HepG2 (cell line): ENCODE data around the gene TNS1. TPM values are rescaled to one million over a fixed set of nuclear protein-coding genes. Genes with fewer than 3 reads are reported as not detected.

Experiments
- ATAC-seq: fragments of 200-7000 bp; cut with Tn5 transposase; 3 replicates; pipeline ENCODE4 v1.9.1; 2020; ENCODE audit warnings: mild to moderate bottlenecking, moderate library complexity
- BruUV-seq: library from RNA; stranded (reverse); fragments of 400-500 nt; replicated peaks from 2 replicates; lab custom pipeline; 2021; lab: Mats Ljungman, UMichigan
- CTCF ChIA-PET: fragments of 300-600 bp; formaldehyde crosslinking; extraction: SDS; loops from one replicate; lab custom pipeline; 2021; ENCODE audit warnings: low total read pairs, inconsistent platforms, low intra/inter-chr PET ratio; lab: Yijun Ruan, JAX
- POLR2A ChIA-PET: fragments of 350-600 bp; sonication (Branson Sonifier 250); formaldehyde crosslinking; loops from one replicate; lab custom pipeline; 2020; ENCODE audit warnings: antibody characterized with exemption, inconsistent platforms; lab: Yijun Ruan, JAX
- DNase-seq: peaks from one replicate; pipeline ENCODE4 v3.0.0-alpha.2; 2015; ENCODE audit warnings: low spot score
- FAIRE-seq: peaks from 3 replicates; lab custom pipeline; 2011; peaks lifted over from hg19 to GRCh38; lab: Jason Lieb, UNC
- H2AFZ ChIP-seq: one replicate; pipeline ENCODE4 v1.6.1; 2011; ENCODE audit warnings: low read length, inconsistent platforms
- H3K27ac ChIP-seq: fragments of 300-600 bp; 3 replicates; pipeline ENCODE4 v1.8.0; 2011; ENCODE audit warnings: mixed run types, mild to moderate bottlenecking, mixed read lengths, low read length, inconsistent platforms; ENCODE audit not compliant: insufficient read depth; ENCODE audit errors: extremely low read length
- H3K27me3 ChIP-seq, 2 experiments: fragments of 200-600 bp in 1 of 2; 2 replicates in 1 of 2; 3 replicates in 1 of 2; pipeline versions ENCODE4 v1.6.0 to v1.8.0; 2011; ENCODE audit warnings: low read length in 2 of 2, mild to moderate bottlenecking in 2 of 2, moderate library complexity in 2 of 2, inconsistent platforms in 1 of 2; ENCODE audit not compliant: insufficient read depth in 2 of 2, control insufficient read depth in 1 of 2
- H3K36me3 ChIP-seq, 2 experiments: fragments of 200-600 bp in 1 of 2; replicated peaks in 1 of 2; 2 replicates in 1 of 2; 3 replicates in 1 of 2; pipeline versions ENCODE4 v1.5.1 to v1.8.0; 2011; ENCODE audit warnings: low read length in 2 of 2, inconsistent platforms in 1 of 2; ENCODE audit not compliant: insufficient read depth in 2 of 2, control insufficient read depth in 1 of 2
- H3K4me1 ChIP-seq: 2 replicates; pipeline ENCODE4 v1.5.1; 2012; ENCODE audit warnings: low read length, inconsistent platforms; ENCODE audit not compliant: insufficient read depth
- H3K4me2 ChIP-seq: 2 replicates; pipeline ENCODE4 v1.6.0; 2011; ENCODE audit warnings: low read depth, low read length, inconsistent platforms
- H3K4me3 ChIP-seq, 3 experiments: fragments of 200-600 bp in 1 of 3; sonication (generic), shearing (Covaris generic) in 1 of 3; replicated peaks in 1 of 3; 2 replicates each; pipeline ENCODE4 v1.5.1; 2011 to 2016; ENCODE audit warnings: low read length in 3 of 3, inconsistent platforms in 2 of 3, low read depth in 2 of 3, mild to moderate bottlenecking in 2 of 3, control low read depth in 1 of 3, mixed read lengths in 1 of 3; ENCODE audit not compliant: insufficient read depth in 1 of 3
- H3K79me2 ChIP-seq: one replicate; pipeline ENCODE4 v1.6.1; 2011; ENCODE audit warnings: low read length, inconsistent platforms; ENCODE audit not compliant: insufficient read depth
- H3K9ac ChIP-seq: 2 replicates; pipeline ENCODE4 v1.6.0; 2011; ENCODE audit warnings: mild to moderate bottlenecking, low read depth, low read length, inconsistent platforms; ENCODE audit not compliant: insufficient read depth
- H3K9me3 ChIP-seq: 2 replicates; pipeline ENCODE4 v1.5.1; 2012; ENCODE audit warnings: mild to moderate bottlenecking, low read length
- H4K20me1 ChIP-seq: 2 replicates; pipeline ENCODE4 v1.6.0; 2011; ENCODE audit warnings: inconsistent platforms, mild to moderate bottlenecking, low read length, moderate library complexity; ENCODE audit not compliant: insufficient read depth
- ATRX ChIP-seq: sonication (generic); formaldehyde crosslinking; IDR thresholded peaks from 2 replicates; pipeline ENCODE4 v1.4.0; 2020; ENCODE audit warnings: missing genetic modification reagents, borderline replicate concordance
- BRCA1 ChIP-seq: sonication (generic); formaldehyde crosslinking; IDR thresholded peaks from 2 replicates; pipeline ENCODE4 v1.4.0; 2020; ENCODE audit warnings: missing genetic modification reagents
- BRF2 ChIP-seq: sonication (generic); formaldehyde crosslinking; IDR thresholded peaks from 2 replicates; pipeline ENCODE4 v1.8.1; 2022; ENCODE audit warnings: mild to moderate bottlenecking, missing genetic modification reagents
- CTCF ChIP-seq: sonication (generic); formaldehyde crosslinking; IDR thresholded peaks from 2 replicates; pipeline ENCODE4 v1.5.0; 2020; ENCODE audit warnings: mild to moderate bottlenecking, missing genetic modification reagents, moderate library complexity
- HDAC2 ChIP-seq: sonication (generic); formaldehyde crosslinking; IDR thresholded peaks from 2 replicates; pipeline ENCODE4 v1.4.0; 2020; ENCODE audit warnings: missing genetic modification reagents
- HOXA9 ChIP-seq: sonication (generic); formaldehyde crosslinking; IDR thresholded peaks from 2 replicates; pipeline ENCODE4 v1.8.1; 2022; ENCODE audit warnings: missing genetic modification reagents, mild to moderate bottlenecking, moderate library complexity, borderline replicate concordance
- MYPOP ChIP-seq: sonication (generic); formaldehyde crosslinking; IDR thresholded peaks from 2 replicates; pipeline ENCODE4 v1.8.1; 2023; ENCODE audit warnings: mild to moderate bottlenecking, moderate library complexity, missing genetic modification reagents
- NFYB ChIP-seq: sonication (generic); formaldehyde crosslinking; IDR thresholded peaks from 2 replicates; pipeline ENCODE4 v1.4.0; 2020; ENCODE audit warnings: missing genetic modification reagents
- UBTF ChIP-seq: sonication (generic); formaldehyde crosslinking; IDR thresholded peaks from 2 replicates; pipeline ENCODE4 v1.4.0; 2020; ENCODE audit warnings: mild to moderate bottlenecking, missing genetic modification reagents
- ZNF367 ChIP-seq: sonication (generic); formaldehyde crosslinking; IDR thresholded peaks from 2 replicates; pipeline ENCODE4 v1.4.0; 2020; ENCODE audit warnings: missing genetic modification reagents, borderline replicate concordance
- ZNF552 ChIP-seq: sonication (generic); formaldehyde crosslinking; IDR thresholded peaks from 2 replicates; pipeline ENCODE4 v1.9.0; 2022; ENCODE audit warnings: missing genetic modification reagents, mild to moderate bottlenecking, borderline replicate concordance
- ZNF766 ChIP-seq: sonication (generic); formaldehyde crosslinking; IDR thresholded peaks from 2 replicates; pipeline ENCODE4 v1.5.0; 2020; ENCODE audit warnings: missing genetic modification reagents, borderline replicate concordance
- ZNF773 ChIP-seq: sonication (generic); formaldehyde crosslinking; IDR thresholded peaks from 2 replicates; pipeline ENCODE4 v1.4.0; 2020; ENCODE audit warnings: missing genetic modification reagents, borderline replicate concordance
- ZNF781 ChIP-seq: sonication (generic); formaldehyde crosslinking; IDR thresholded peaks from 2 replicates; pipeline ENCODE4 v1.5.1; 2020; ENCODE audit warnings: borderline replicate concordance, mild to moderate bottlenecking, missing genetic modification reagents; ENCODE audit errors: not compliant biosample characterization
- WGBS: methylation state at CpG from one replicate; pipeline ENCODE4 v1.1.6; 2017; ENCODE audit warnings: low lambda C conversion rate; 5-methylcytosine and 5-hydroxymethylcytosine counted together
- in situ Hi-C: cut with HindIII; loops from 2 replicates; pipeline ENCODE4 v1.10.0; 2017; ENCODE audit warnings: low pct_unique_long_range_greater_than_20kb; ENCODE audit not compliant: extremely low pct_ligation_motif_present
- intact Hi-C: fragments of 100-400 bp; cut with micrococcal nuclease; formaldehyde crosslinking; loops from one replicate; pipeline ENCODE4 v1.10.0; 2022; ENCODE audit not compliant: unreplicated experiment
- polyA plus RNA-seq, 8 experiments: library from polyadenylated mRNA; depleted of rRNA in 3 of 8; stranded (reverse) in 7 of 8; unstranded in 1 of 8; fragments of >200 nt; fragmentation: Illumina TruSeq in 4 of 8; extraction: Trizol in 4 of 8; gene quantifications; 2 replicates each; pipeline versions ENCODE4 v1.2.1 to v1.2.3, GENCODE V29; 2011 to 2016; ENCODE audit warnings: low read depth in 4 of 8, missing spikeins in 1 of 8, mixed read lengths in 1 of 8; ENCODE audit not compliant: insufficient read depth in 1 of 8
- total RNA-seq, 5 experiments: library from RNA; depleted of rRNA; stranded (reverse); fragments of >200 nt; fragmentation: Illumina TruSeq; extraction: Trizol; gene quantifications; 2 replicates each; pipeline ENCODE4 v1.2.3, GENCODE V29; 2016; ENCODE audit warnings: low read depth in 1 of 5

Gene TNS1
- total and polyA plus RNA-seq, 2 of the 13 experiments (the other 11 are each of a cell fraction or from before 2014, with no cell fraction given), result 1.9 to 118 TPM

GRCh38 chr2:218000136-218000535, 2.7 kb downstream of the TNS1 start (continued):
- TF ChIP-seq UBTF (CRISPR knock-in tag) (no peak), ZNF773 (no peak)

GRCh38 chr2:217999595-217999959, 3.2 kb downstream of the TNS1 start:
- H4K20me1 ChIP-seq, result no peaks in the 10 kb centered on the region
- H2AFZ ChIP-seq, result no peak overlapping the region
- ChIA-PET CTCF (no interaction called here), POLR2A (no interaction called here)
- WGBS, result 2% methylated on average over 4 of the region's 4 CpGs
- H3K27me3 ChIP-seq, result peaks cover 5 to 54% of the 10 kb centered on the region in 2 experiments; a peak in 4 of 5 replicates
- no peaks in the 10 kb centered on the region for H3K9me3 ChIP-seq
- H3K4me3 ChIP-seq, result no peak overlapping the region
- TF ChIP-seq HDAC2 (no peak), ZNF766 (CRISPR knock-in tag) (no peak), ZNF552 (CRISPR knock-in tag) (no peak), ZNF367 (CRISPR knock-in tag) (no peak), MYPOP (CRISPR knock-in tag) (no peak), ATRX (no peak), NFYB (no peak), BRCA1 (CRISPR knock-in tag) (no peak), ZNF781 (CRISPR knock-in tag) (no peak), BRF2 (CRISPR knock-in tag) (no peak), CTCF (no peak), HOXA9 (CRISPR knock-in tag) (no peak)
- FAIRE-seq (no peak), ATAC-seq (no peak), DNase-seq (no peak)
- intact Hi-C loops, result no loop called here
- H3K4me1 ChIP-seq, result peaks cover 21% of the 10 kb centered on the region
- no peak overlapping the region for H3K27ac ChIP-seq
- no peaks in the 10 kb centered on the region for H3K36me3 ChIP-seq
- no peak overlapping the region for H3K9ac ChIP-seq
- BruUV-seq, result no TSS peak
- H3K79me2 ChIP-seq, result no peaks in the 10 kb centered on the region
- H3K4me2 ChIP-seq, result no peak overlapping the region
- in situ Hi-C loops, result no loop called here
